Measurements from ENCODE around the gene NOP10.

DNA sequence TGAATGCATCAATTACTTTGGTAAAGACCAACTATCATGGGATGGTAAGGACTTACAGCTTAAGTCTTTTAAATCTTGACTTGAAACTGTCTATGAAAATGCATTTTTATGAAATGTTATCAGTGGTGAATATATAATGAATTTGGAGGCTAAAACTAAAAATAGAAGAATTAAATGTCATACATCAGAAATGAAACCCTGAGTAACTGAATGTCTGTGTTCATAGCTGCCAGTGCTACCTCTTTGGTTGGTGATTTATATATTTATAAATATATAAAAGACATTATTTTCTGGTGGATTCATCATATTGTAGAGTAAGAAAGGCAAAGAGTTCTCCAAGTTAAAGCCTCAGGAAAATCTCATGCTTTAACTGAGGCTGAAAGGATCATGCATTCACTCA lies 17.6 kb downstream of the NOP10 start:
- TF ChIP-seq CTCF (IDR thresholded peaks at IDR 0.05) (no peak), EZH2 (IDR thresholded peaks at IDR 0.05; ENCODE audit: borderline replicate concordance, insufficient read depth, low read depth, low read length, poor library complexity, severe bottlenecking) (no peak)
